CD4-positive, alpha-beta T cell (primary cell): ENCODE measurements around the gene OR7G3. TPM values are rescaled to one million over a fixed set of nuclear protein-coding genes. Genes with fewer than 3 reads are reported as not detected.

Experiments
- ATAC-seq: fragments of 200-7000 bp; cut with Tn5 transposase; one replicate; pipeline ENCODE4 v1.10.0; 2022; ENCODE audit warnings: mild to moderate bottlenecking; ENCODE audit not compliant: poor library complexity
- CTCF ChIA-PET: fragments of 350-600 bp; sonication (Branson Sonifier 250); formaldehyde crosslinking; loops from one replicate; lab custom pipeline; 2021; ENCODE audit warnings: antibody characterized with exemption, inconsistent platforms; lab: Charles Lee
- POLR2A ChIA-PET: fragments of 350-600 bp; sonication (Branson Sonifier 250); formaldehyde crosslinking; loops from one replicate; lab custom pipeline; 2021; ENCODE audit warnings: antibody characterized with exemption, inconsistent platforms; lab: Charles Lee
- DNase-seq, 14 experiments: peaks; one replicate each; pipeline ENCODE4 v3.0.0-alpha.2; 2013 to 2020; ENCODE audit warnings: mixed read lengths in 2 of 14
- H3K27ac ChIP-seq, 2 donors: one replicate each; pipeline versions ENCODE4 v1.5.1 to v1.7.0; 2013; ENCODE audit warnings: low read length in 2 of 2, low read depth in 1 of 2, mild to moderate bottlenecking in 1 of 2
- H3K27me3 ChIP-seq, 2 experiments: 1 replicate in 1 of 2; 2 replicates in 1 of 2; pipeline versions ENCODE4 v1.6.1 to v1.7.0; 2013; ENCODE audit warnings: low read length in 2 of 2, control low read depth in 1 of 2, mild to moderate bottlenecking in 1 of 2, moderate library complexity in 1 of 2; ENCODE audit not compliant: insufficient read depth in 2 of 2, control insufficient read depth in 1 of 2
- H3K36me3 ChIP-seq: one replicate; pipeline ENCODE4 v1.6.1; 2013; ENCODE audit warnings: low read length, control low read depth; ENCODE audit not compliant: insufficient read depth
- H3K4me1 ChIP-seq: one replicate; pipeline ENCODE4 v1.6.1; 2013; ENCODE audit warnings: low read length, control low read depth; ENCODE audit not compliant: insufficient read depth
- H3K4me3 ChIP-seq: one replicate; pipeline ENCODE4 v1.5.1; 2013; ENCODE audit warnings: mild to moderate bottlenecking, low read length, moderate library complexity
- H3K9me3 ChIP-seq, 2 experiments: 1 replicate in 1 of 2; 2 replicates in 1 of 2; pipeline versions ENCODE4 v1.6.1 to v1.7.0; 2013; ENCODE audit warnings: low read length in 2 of 2, mild to moderate bottlenecking in 2 of 2, control low read depth in 1 of 2, moderate library complexity in 1 of 2; ENCODE audit not compliant: control insufficient read depth in 1 of 2, insufficient read depth in 1 of 2
- H3K27ac Mint-ChIP-seq: one replicate; pipeline ENCODE4 v1.8.0; 2020; ENCODE audit warnings: mixed read lengths
- H3K27me3 Mint-ChIP-seq: one replicate; pipeline ENCODE4 v1.8.0; 2021; ENCODE audit warnings: mixed read lengths
- H3K36me3 Mint-ChIP-seq: one replicate; pipeline ENCODE4 v1.8.0; 2021; ENCODE audit warnings: low read depth, mixed read lengths
- H3K4me1 Mint-ChIP-seq: one replicate; pipeline ENCODE4 v1.8.0; 2021; ENCODE audit warnings: low read depth, mixed read lengths
- H3K4me3 Mint-ChIP-seq: one replicate; pipeline ENCODE4 v1.8.0; 2020; ENCODE audit warnings: mild to moderate bottlenecking, mixed read lengths
- H3K9me3 Mint-ChIP-seq: one replicate; pipeline ENCODE4 v1.8.0; 2020; ENCODE audit warnings: mixed read lengths
- CTCF ChIP-seq: fragments of 200-600 bp; IDR thresholded peaks from one replicate; pipeline ENCODE4 v1.8.0; 2022; ENCODE audit warnings: antibody characterized with exemption, mild to moderate bottlenecking
- intact Hi-C, 2 experiments: fragments of 100-400 bp; cut with DNase I in 1 of 2; cut with micrococcal nuclease in 1 of 2; formaldehyde crosslinking; loops; one replicate each; pipeline versions ENCODE4 v1.15.1 to v1.9.0; 2023 to 2025; cut with DNase I, micrococcal nuclease
- total RNA-seq, 174 experiments: library from RNA in 2 of 174; stranded (reverse) in 2 of 174; gene quantifications; one replicate each; pipeline ENCODE4 v1.2.3 and lab custom pipeline; 2021 to 2026

Gene OR7G3
- total RNA-seq, 2 experiments from 2014 or later, result not detected

GRCh38 chr19:9159891-9160290 is 33.1 kb upstream of the OR7G3 start:
- Histone ChIP-seq H3K9me3 (peaks cover 30 to 47% of the 10 kb centered on the region in 2 experiments), H3K36me3 (peaks cover 94% of the 10 kb centered on the region), H3K27me3 (no peaks in the 10 kb centered on the region), H3K27ac (no peak overlapping the region), H3K4me1 (no peaks in the 10 kb centered on the region), H3K4me3 (no peak overlapping the region)
- ChIA-PET POLR2A (no interaction called here), CTCF (no interaction called here)
- intact Hi-C loops, result no loop called here
- H3K27me3 Mint-ChIP-seq, result no peaks in the 10 kb centered on the region
- H3K36me3 Mint-ChIP-seq, result peaks cover 98% of the 10 kb centered on the region
- TF ChIP-seq CTCF, result no peak
- DNase-seq (no peak), ATAC-seq (no peak)
- peaks cover 8% of the 10 kb centered on the region for H3K4me1 Mint-ChIP-seq
- H3K4me3 Mint-ChIP-seq, result no peak overlapping the region
- no peak overlapping the region for H3K27ac Mint-ChIP-seq
- peaks cover 7% of the 10 kb centered on the region for H3K9me3 Mint-ChIP-seq

DNA sequence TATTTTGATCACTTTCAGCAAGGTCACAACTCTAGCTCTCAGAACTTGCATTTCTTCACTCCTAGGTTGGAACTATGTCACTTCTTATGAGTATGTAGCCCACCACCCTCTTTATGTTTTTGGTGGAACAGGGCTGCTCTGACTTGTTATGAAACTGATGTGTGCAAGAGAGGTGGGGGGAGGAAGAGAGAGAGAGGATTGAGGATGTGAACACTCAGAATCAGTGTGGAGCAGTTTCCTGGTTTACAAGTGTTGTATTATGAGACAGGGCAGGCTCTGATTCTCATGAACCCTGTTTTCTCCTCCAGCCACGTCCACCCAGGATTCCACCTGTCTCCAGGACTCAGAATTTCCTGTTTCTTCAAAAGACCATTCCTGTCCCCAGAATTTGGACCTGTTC is 29.6 kb upstream of the OR7G3 start:
- Histone ChIP-seq H3K4me3 (no peak overlapping the region), H3K27me3 (no peaks in the 10 kb centered on the region), H3K36me3 (peaks cover 76% of the 10 kb centered on the region), H3K9me3 (peaks cover 18 to 40% of the 10 kb centered on the region in 2 experiments), H3K4me1 (peaks cover 3% of the 10 kb centered on the region), H3K27ac (no peak overlapping the region)
- Mint-ChIP-seq H3K27ac (no peak overlapping the region), H3K4me1 (peaks cover 31% of the 10 kb centered on the region), H3K36me3 (peaks cover 100% of the 10 kb centered on the region), H3K4me3 (no peak overlapping the region), H3K9me3 (peaks cover 7% of the 10 kb centered on the region), H3K27me3 (no peaks in the 10 kb centered on the region)
- no peak for ATAC-seq
- no peak for DNase-seq
- TF ChIP-seq CTCF, result no peak
- POLR2A ChIA-PET, result no interaction called here
- intact Hi-C loops, result no loop called here
- CTCF ChIA-PET, result interaction anchor here (0.5 kb wide), 1 partner anchor 319 kb away, joined by 3 read pairs; no protein-coding TSS in a partner anchor

GRCh38 chr19:9155591-9155990 is 28.8 kb upstream of the OR7G3 start:
- no peaks in the 10 kb centered on the region for H3K27me3 Mint-ChIP-seq
- H3K36me3 Mint-ChIP-seq, result peaks cover 100% of the 10 kb centered on the region
- TF ChIP-seq CTCF, result no peak
- Histone ChIP-seq H3K4me3 (no peak overlapping the region), H3K27me3 (no peaks in the 10 kb centered on the region), H3K36me3 (peaks cover 68% of the 10 kb centered on the region), H3K9me3 (peaks cover 11 to 33% of the 10 kb centered on the region in 2 experiments), H3K27ac (no peak overlapping the region), H3K4me1 (peaks cover 6% of the 10 kb centered on the region)
- no peak overlapping the region for H3K4me3 Mint-ChIP-seq
- DNase-seq (no peak), ATAC-seq (no peak)
- intact Hi-C loops, result no loop called here
- POLR2A ChIA-PET, result no interaction called here
- CTCF ChIA-PET, result interaction anchor here (0.5 kb wide), 1 partner anchor 320 kb away, joined by 3 read pairs; no protein-coding TSS in a partner anchor
- peaks cover 38% of the 10 kb centered on the region for H3K4me1 Mint-ChIP-seq
- H3K9me3 Mint-ChIP-seq, result peaks cover 12% of the 10 kb centered on the region
- H3K27ac Mint-ChIP-seq, result no peak overlapping the region
